Measurements from ENCODE around the gene OR2T6.
"Not testable (repeated sequence)": the region's sequence is repeated elsewhere in the genome, so short reads cannot be mapped to it uniquely, and the experiment has no call there.

DNA sequence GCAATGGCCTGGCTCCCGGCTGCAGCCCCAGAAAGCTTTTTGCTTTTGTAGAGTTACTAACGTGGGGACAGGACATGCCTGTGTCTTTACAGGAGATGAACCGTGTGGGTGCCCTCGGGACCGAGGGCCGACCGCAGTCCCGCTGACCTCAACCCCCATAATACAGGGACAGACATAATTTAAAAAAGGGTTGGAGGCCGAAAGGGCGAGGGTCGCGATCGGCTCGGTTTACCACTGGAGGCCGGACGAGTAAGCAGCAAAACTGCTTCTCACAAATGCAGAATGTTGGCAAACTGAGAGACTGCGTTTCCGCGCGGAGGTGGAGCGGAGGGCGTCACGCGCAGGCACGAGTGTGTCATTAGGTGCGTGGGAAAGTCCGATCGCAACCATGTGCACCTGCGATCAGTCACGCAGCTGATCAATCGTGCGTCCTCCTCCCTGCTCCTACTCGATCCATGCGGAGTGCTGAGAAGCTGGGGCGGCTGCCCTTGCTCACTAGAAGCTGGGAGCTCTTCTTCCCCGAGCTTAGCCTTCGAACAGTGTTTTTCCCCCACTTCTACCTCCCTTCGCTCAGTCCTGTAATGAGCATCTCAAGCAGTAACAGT lies 58.4 kb downstream of the OR2T6 start:
- TF ChIP-seq, protein P1, sequence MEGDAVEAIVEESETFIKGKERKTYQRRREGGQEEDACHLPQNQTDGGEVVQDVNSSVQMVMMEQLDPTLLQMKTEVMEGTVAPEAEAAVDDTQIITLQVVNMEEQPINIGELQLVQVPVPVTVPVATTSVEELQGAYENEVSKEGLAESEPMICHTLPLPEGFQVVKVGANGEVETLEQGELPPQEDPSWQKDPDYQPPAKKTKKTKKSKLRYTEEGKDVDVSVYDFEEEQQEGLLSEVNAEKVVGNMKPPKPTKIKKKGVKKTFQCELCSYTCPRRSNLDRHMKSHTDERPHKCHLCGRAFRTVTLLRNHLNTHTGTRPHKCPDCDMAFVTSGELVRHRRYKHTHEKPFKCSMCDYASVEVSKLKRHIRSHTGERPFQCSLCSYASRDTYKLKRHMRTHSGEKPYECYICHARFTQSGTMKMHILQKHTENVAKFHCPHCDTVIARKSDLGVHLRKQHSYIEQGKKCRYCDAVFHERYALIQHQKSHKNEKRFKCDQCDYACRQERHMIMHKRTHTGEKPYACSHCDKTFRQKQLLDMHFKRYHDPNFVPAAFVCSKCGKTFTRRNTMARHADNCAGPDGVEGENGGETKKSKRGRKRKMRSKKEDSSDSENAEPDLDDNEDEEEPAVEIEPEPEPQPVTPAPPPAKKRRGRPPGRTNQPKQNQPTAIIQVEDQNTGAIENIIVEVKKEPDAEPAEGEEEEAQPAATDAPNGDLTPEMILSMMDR (IDR thresholded peaks at IDR 0.05): not testable (repeated sequence)
- not testable (repeated sequence) for TF ChIP-seq POLR2A (IDR thresholded peaks at IDR 0.05)

All from adrenal gland (tissue), 5 donors.